ENCODE measurements around the gene DDIT4. TPM values are rescaled to one million over a fixed set of nuclear protein-coding genes. Genes with fewer than 3 reads are reported as not detected.
"Not testable (repeated sequence)": the region's sequence is repeated elsewhere in the genome, so short reads cannot be mapped to it uniquely, and the experiment has no call there.

Gene DDIT4
- total RNA-seq, 1 experiment from 2014 or later = 326 TPM

DNA sequence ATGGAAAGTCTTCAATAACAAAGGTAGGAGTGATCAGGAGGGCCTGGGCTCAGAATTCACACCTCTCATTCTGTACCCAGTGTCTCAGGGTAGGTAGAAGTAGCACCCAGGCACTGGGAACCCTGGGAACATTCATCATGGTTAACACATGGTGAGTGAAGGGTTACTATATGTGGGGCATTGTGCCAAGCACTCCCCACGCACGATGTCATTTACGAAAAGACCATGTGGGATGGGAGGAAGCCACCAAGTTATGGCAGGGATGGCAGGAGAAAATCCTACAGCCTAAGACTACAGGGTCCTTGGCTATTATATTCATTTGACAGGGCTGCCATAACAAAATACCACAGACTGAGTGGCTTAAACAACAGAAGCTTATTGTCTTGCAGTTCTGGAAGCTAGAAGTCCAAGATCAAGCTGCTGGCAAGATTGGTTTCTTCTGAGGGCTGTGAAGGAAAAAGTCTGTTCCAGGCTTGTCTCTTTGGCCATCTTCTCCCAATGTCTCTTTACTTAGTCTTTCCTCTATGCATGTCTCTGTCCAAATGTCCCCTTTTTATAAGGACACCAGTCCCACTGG lies 27.7 kb upstream of the DDIT4 start:
- no peak for DNase-seq
- H3K27ac Mint-ChIP-seq (ENCODE audit: unreplicated experiment) = peak overlapping the region; percentile 95
- H3K9me3 Mint-ChIP-seq (ENCODE audit: low read depth, unreplicated experiment) = no peaks in the 10 kb centered on the region
- TF ChIP-seq CTCF (IDR thresholded peaks at IDR 0.05; ENCODE audit: unreplicated experiment) = no peak
- peaks cover 42% of the 10 kb centered on the region for H3K36me3 Mint-ChIP-seq (ENCODE audit: insufficient read depth, unreplicated experiment)
- no TSS peak for BruUV-seq (replicated peaks)
- no peak overlapping the region for H3K4me3 Mint-ChIP-seq (ENCODE audit: low read depth, unreplicated experiment)
- H3K4me1 Mint-ChIP-seq (ENCODE audit: low read depth, unreplicated experiment) = peaks cover 72% of the 10 kb centered on the region
- H3K27me3 Mint-ChIP-seq (ENCODE audit: unreplicated experiment) = no peaks in the 10 kb centered on the region
- CTCF ChIA-PET = interaction anchor here (0.6 to 1.3 kb wide), 2 partner anchors 11 to 14 kb away, joined by 3 read pairs; no protein-coding TSS in a partner anchor
- intact Hi-C loops (cut with micrococcal nuclease; ENCODE audit: unreplicated experiment) = loop anchor here (2.0 kb wide), 2 partner anchors 27 to 91 kb away; partner anchors contain the start of gene DDIT4

DNA sequence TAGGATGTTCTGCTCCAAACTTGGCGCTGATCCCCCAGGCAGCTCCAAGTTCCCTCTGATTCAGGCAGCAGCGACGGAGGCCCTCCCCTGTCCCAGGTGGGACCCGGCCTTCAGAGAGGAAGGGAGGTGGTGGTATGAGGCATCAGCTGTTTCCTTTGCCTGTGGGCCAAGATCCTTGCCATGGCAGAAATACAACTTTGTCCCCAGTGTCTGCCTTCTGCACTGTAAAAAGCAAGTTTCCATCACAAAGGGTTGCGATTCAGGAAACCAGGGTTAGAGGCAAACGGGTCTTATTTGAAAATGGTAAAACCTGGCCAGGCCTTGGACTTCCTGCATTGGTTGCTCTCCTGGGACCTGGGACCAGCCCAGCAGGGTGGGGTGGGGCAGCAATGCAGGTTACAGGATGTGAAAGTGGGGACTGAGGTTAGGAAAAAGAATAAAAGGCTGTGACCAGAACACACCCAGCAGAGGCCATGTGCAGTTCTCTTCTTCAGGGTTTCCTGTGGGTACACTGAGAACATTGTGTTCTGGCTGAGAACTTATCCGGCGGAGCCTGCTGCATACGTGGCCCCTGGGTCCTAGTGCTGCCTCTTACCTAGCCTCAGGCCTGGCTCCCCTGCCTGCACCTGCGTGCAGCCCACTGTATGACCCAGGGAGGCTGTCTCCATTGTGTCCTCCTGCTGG lies 25.1 kb upstream of the DDIT4 start:
- peak overlapping the region; percentile 91 for H3K27ac Mint-ChIP-seq (ENCODE audit: unreplicated experiment)
- CTCF ChIA-PET = interaction anchor here (0.6 to 1.5 kb wide), 8 partner anchors 12 to 334 kb away, joined by 3 to 7 read pairs (median 4); partner anchors contain the start of gene DDIT4
- no peaks in the 10 kb centered on the region for H3K27me3 Mint-ChIP-seq (ENCODE audit: unreplicated experiment)
- H3K36me3 Mint-ChIP-seq (ENCODE audit: insufficient read depth, unreplicated experiment) = peaks cover 37% of the 10 kb centered on the region
- peak; percentile 90 for DNase-seq
- no peaks in the 10 kb centered on the region for H3K9me3 Mint-ChIP-seq (ENCODE audit: low read depth, unreplicated experiment)
- BruUV-seq (replicated peaks) = no TSS peak
- H3K4me1 Mint-ChIP-seq (ENCODE audit: low read depth, unreplicated experiment) = peaks cover 65% of the 10 kb centered on the region
- TF ChIP-seq CTCF (IDR thresholded peaks at IDR 0.05; ENCODE audit: unreplicated experiment) = no peak
- peak overlapping the region; percentile 32 for H3K4me3 Mint-ChIP-seq (ENCODE audit: low read depth, unreplicated experiment)
- intact Hi-C loops (cut with micrococcal nuclease; ENCODE audit: unreplicated experiment) = no loop called here

DNA sequence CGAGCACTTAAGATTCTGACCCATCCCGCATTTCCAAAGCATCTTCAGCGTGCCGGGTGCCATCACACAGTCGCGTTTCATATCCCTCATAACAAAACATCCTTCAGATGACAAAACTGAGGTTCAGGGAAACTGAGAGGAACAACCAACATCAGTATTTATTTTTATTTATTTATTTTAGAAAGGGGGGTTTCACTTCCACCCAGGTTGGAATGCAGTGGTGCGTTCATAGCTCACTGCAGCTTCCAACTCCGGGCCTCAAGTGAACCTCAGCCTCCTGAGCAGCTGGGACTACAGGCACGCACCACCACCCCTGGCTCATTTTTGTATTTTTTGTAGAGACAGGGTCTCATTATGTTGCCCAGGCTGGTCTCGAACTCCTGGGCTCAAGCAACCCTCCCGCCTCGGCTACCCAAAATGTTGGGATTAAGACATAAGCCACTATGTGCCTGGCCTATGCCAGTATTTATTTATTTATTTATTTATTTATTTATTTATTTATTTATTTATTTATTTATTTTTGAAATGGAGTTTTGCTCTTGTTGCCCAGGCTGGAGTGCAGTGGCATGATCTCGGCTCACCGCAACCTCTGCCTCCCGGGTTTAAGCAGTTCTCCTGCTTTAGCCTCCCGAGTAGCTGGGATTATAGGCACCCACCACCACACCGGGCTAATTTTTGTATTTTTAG lies 24.4 kb upstream of the DDIT4 start:
- Mint-ChIP-seq H3K4me1 (ENCODE audit: low read depth, unreplicated experiment) (peaks cover 60% of the 10 kb centered on the region), H3K4me3 (ENCODE audit: low read depth, unreplicated experiment) (peak overlapping the region; percentile 32), H3K27ac (ENCODE audit: unreplicated experiment) (peak overlapping the region; percentile 91), H3K36me3 (ENCODE audit: insufficient read depth, unreplicated experiment) (peaks cover 37% of the 10 kb centered on the region)
- DNase-seq; H3K27me3 Mint-ChIP-seq (ENCODE audit: unreplicated experiment); intact Hi-C loops (cut with micrococcal nuclease; ENCODE audit: unreplicated experiment); CTCF ChIA-PET; H3K9me3 Mint-ChIP-seq (ENCODE audit: low read depth, unreplicated experiment): not testable (repeated sequence)
- TSS peak; percentile 83 for BruUV-seq (replicated peaks)

DNA sequence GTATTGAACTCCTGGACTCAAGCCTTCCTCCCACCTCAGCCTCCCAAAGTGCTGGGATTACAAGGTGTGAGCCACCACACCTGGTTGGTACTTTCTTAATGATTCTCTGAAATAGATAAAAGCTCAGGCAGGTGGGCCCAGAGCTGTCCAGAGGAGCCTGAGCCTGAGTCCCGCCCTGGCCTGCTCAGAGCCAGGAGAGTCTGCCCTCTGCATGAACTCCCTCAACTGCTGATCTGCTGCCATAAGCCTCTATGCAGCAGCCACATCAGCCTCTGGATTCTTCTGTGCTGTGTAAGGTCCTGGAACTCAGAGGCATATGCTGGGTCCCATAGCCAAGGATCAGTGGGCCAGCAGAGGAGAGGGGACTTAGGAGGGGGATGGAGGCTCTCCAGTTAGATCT lies 23.1 kb upstream of the DDIT4 start:
- CTCF ChIA-PET = no interaction called here
- Mint-ChIP-seq H3K9me3 (ENCODE audit: low read depth, unreplicated experiment) (no peaks in the 10 kb centered on the region), H3K36me3 (ENCODE audit: insufficient read depth, unreplicated experiment) (peaks cover 34% of the 10 kb centered on the region), H3K4me3 (ENCODE audit: low read depth, unreplicated experiment) (no peak overlapping the region), H3K4me1 (ENCODE audit: low read depth, unreplicated experiment) (peaks cover 61% of the 10 kb centered on the region), H3K27ac (ENCODE audit: unreplicated experiment) (peak overlapping the region; percentile 77), H3K27me3 (ENCODE audit: unreplicated experiment) (no peaks in the 10 kb centered on the region)
- peak; percentile 44 for DNase-seq
- intact Hi-C loops (cut with micrococcal nuclease; ENCODE audit: unreplicated experiment) = no loop called here
- TF ChIP-seq CTCF (IDR thresholded peaks at IDR 0.05; ENCODE audit: unreplicated experiment) = no peak
- BruUV-seq (replicated peaks) = no TSS peak
